Measurements from ENCODE around the gene ISCA1. TPM values are rescaled to one million over a fixed set of nuclear protein-coding genes. Genes with fewer than 3 reads are reported as not detected.

Gene ISCA1
- total RNA-seq, 4 donors from 2014 or later: 8.7 to 62.4 (median 42.4) TPM

DNA sequence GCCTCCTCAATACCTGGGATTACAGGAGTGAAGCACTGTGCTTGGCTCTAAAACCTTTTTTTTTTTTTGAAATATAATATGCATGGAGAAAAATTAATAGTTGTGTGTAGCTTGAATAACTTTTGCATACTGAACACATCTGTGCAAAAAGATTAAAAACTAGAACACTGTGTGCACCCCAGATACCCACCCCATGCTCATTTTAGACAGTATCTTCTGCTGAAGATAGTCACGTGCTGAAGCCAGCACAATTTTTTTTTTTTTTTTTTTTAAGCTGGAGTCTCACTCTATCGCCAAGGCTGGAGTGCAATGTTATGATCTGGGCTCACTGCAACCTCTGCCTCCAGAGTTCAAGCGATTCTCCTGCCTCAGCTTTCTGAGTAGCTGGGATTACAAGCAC is 62.7 kb downstream of the ISCA1 start:
- no peaks in the 10 kb centered on the region for H3K36me3 ChIP-seq
- H3K4me1 ChIP-seq: no peaks in the 10 kb centered on the region
- H3K27ac ChIP-seq: no peak overlapping the region
- intact Hi-C loops (cut with DNase I; ENCODE audit: low total_unique reads): no loop called here
- no peaks in the 10 kb centered on the region for H3K9me3 ChIP-seq
- no peaks in the 10 kb centered on the region for H3K27me3 ChIP-seq
- no peak overlapping the region for H3K4me3 ChIP-seq
- TF ChIP-seq POLR2A (IDR thresholded peaks at IDR 0.05): no peak
- no peak for TF ChIP-seq CTCF (IDR thresholded peaks at IDR 0.05)
- DNase-seq: no peak

GRCh38 chr9:86217076-86217755 is 65.1 kb downstream of the ISCA1 start:
- Histone ChIP-seq H3K36me3 (no peaks in the 10 kb centered on the region), H3K27me3 (no peaks in the 10 kb centered on the region), H3K9me3 (no peaks in the 10 kb centered on the region), H3K4me3 (no peak overlapping the region), H3K4me1 (no peaks in the 10 kb centered on the region), H3K27ac (no peak overlapping the region)
- DNase-seq: no peak
- intact Hi-C loops (cut with DNase I; ENCODE audit: low total_unique reads): no loop called here
- TF ChIP-seq POLR2A (IDR thresholded peaks at IDR 0.05) (no peak), CTCF (IDR thresholded peaks at IDR 0.05) (no peak)

Small RNA genes lying within 50 kb of the gene (small RNA-seq; reads per million reads assigned to genes)
- gene AL137849.1 (not detected), gene RN7SKP264 (not detected)

Other genes with a start within 250 kb of the ISCA1 start
- gene GOLM1, start 183.0 kb downstream of the ISCA1 start, total RNA-seq: 10 to 100 TPM; 11.3 to 85.4 (median 15.7) TPM
- gene C9orf153, start 22.9 kb downstream of the ISCA1 start, total RNA-seq: 1 to 10 TPM in 2 of 4 donors, under 1 TPM in 1, not detected in 1; 0.82 to 1.8 (median 1.5) TPM
- 10 to 100 TPM; 13.8 to 41.5 (median 20.3) TPM for gene TUT7, start 71.9 kb upstream of the ISCA1 start, total RNA-seq

Measured in uterus (tissue), 4 donors.